DMS79 (cell line): ENCODE data around the gene CLN6.
"Not testable (repeated sequence)": the region's sequence is repeated elsewhere in the genome, so short reads cannot be mapped to it uniquely, and the experiment has no call there.

Experiments
- DNase-seq: peaks from one replicate; lab custom pipeline; 2025; lab: John Stamatoyannopoulos, UW

Gene CLN6

GRCh38 chr15:68190048-68190447, 39.5 kb downstream of the CLN6 start:
- no peak for DNase-seq

- no peak for DNase-seq
These were observed 40.9 kb downstream of the CLN6 start for GRCh38 chr15:68188647-68189046.

- no peak for DNase-seq
These were observed 42.0 kb downstream of the CLN6 start for GRCh38 chr15:68187559-68187958.

- DNase-seq: no peak
These were observed 42.7 kb downstream of the CLN6 start for GRCh38 chr15:68186671-68187397.

GRCh38 chr15:68184616-68185480, 44.7 kb downstream of the CLN6 start:
- no peak for DNase-seq

- DNase-seq: no peak
These were observed 45.8 kb downstream of the CLN6 start for GRCh38 chr15:68183616-68184315.

- DNase-seq: no peak
These were observed 51.8 kb downstream of the CLN6 start for GRCh38 chr15:68177742-68178141.

- DNase-seq: no peak
These were observed 52.9 kb downstream of the CLN6 start for GRCh38 chr15:68176601-68177000.

- DNase-seq: no peak
These were observed 54.0 kb downstream of the CLN6 start for GRCh38 chr15:68175526-68175925.

GRCh38 chr15:68173119-68173518, 56.4 kb downstream of the CLN6 start:
- no peak for DNase-seq

GRCh38 chr15:68172037-68172436, 57.5 kb downstream of the CLN6 start:
- not testable (repeated sequence) for DNase-seq

- no peak for DNase-seq
These were observed 62.7 kb downstream of the CLN6 start for GRCh38 chr15:68166847-68167246.

GRCh38 chr15:68163191-68163590, 66.3 kb downstream of the CLN6 start:
- no peak for DNase-seq

- no peak for DNase-seq
These were observed 71.4 kb downstream of the CLN6 start for GRCh38 chr15:68158046-68158628.

- DNase-seq: no peak
These were observed 72.5 kb downstream of the CLN6 start for GRCh38 chr15:68157074-68157473.
